Fibroblast of lung (primary cell): ENCODE results near the gene IFI16. TPM values are rescaled to one million over a fixed set of nuclear protein-coding genes. Genes with fewer than 3 reads are reported as not detected.

Experiments
- DNase-seq, 2 donors: peaks; one replicate each; pipeline versions ENCODE4 v3.0.0 to v3.0.0-alpha.2; 2010; ENCODE audit warnings: low read depth in 2 of 2
- H2AFZ ChIP-seq: 2 replicates; pipeline ENCODE4 v1.5.1; 2012; ENCODE audit warnings: low read length, control low read depth, inconsistent platforms
- H3K27ac ChIP-seq: 2 replicates; pipeline ENCODE4 v1.5.1; 2011; ENCODE audit warnings: low read length, control low read depth; ENCODE audit not compliant: insufficient read depth
- H3K27me3 ChIP-seq: 2 replicates; pipeline ENCODE4 v1.5.1; 2011; ENCODE audit warnings: mild to moderate bottlenecking, low read length; ENCODE audit not compliant: control insufficient read depth, insufficient read depth
- H3K36me3 ChIP-seq: 2 replicates; pipeline ENCODE4 v1.5.1; 2011; ENCODE audit warnings: low read length; ENCODE audit not compliant: control insufficient read depth, insufficient read depth
- H3K4me1 ChIP-seq: 2 replicates; pipeline ENCODE4 v1.5.1; 2011; ENCODE audit warnings: low read length; ENCODE audit not compliant: control insufficient read depth, insufficient read depth; ENCODE audit errors: extremely low read depth
- H3K4me2 ChIP-seq: 2 replicates; pipeline ENCODE4 v1.5.1; 2011; ENCODE audit warnings: low read length, control low read depth; ENCODE audit not compliant: insufficient read depth; ENCODE audit errors: extremely low read depth
- H3K4me3 ChIP-seq, 4 experiments: fragments of 200-600 bp in 1 of 4; sonication (generic) in 1 of 4; replicated peaks in 1 of 4; 2 replicates each; pipeline ENCODE4 v1.5.1; 2011 to 2016; ENCODE audit warnings: low read length in 4 of 4, low read depth in 3 of 4, mild to moderate bottlenecking in 3 of 4, control low read depth in 2 of 4, inconsistent platforms in 1 of 4, mixed read lengths in 1 of 4; ENCODE audit not compliant: insufficient read depth in 1 of 4; ENCODE audit errors: control extremely low read depth in 1 of 4
- H3K79me2 ChIP-seq: 2 replicates; pipeline ENCODE4 v1.5.1; 2012; ENCODE audit warnings: mild to moderate bottlenecking, low read length, inconsistent platforms; ENCODE audit not compliant: control insufficient read depth, insufficient read depth
- H3K9ac ChIP-seq: 2 replicates; pipeline ENCODE4 v1.5.1; 2011; ENCODE audit warnings: mild to moderate bottlenecking, low read length, control low read depth; ENCODE audit not compliant: insufficient read depth
- H3K9me3 ChIP-seq: 2 replicates; pipeline ENCODE4 v1.5.1; 2012; ENCODE audit warnings: low read depth, low read length; ENCODE audit not compliant: control insufficient read depth, insufficient read depth
- H4K20me1 ChIP-seq: 2 replicates; pipeline ENCODE4 v1.5.1; 2011; ENCODE audit warnings: low read length; ENCODE audit not compliant: control insufficient read depth, insufficient read depth; ENCODE audit errors: extremely low read depth
- CTCF ChIP-seq, 2 donors: IDR thresholded peaks in 1 of 2; conservative IDR thresholded peaks in 1 of 2; 1 replicate in 1 of 2; 2 replicates in 1 of 2; pipeline ENCODE4 v1.5.1; 2011 to 2012; ENCODE audit warnings: low read length in 2 of 2, control low read depth in 1 of 2, inconsistent platforms in 1 of 2, low read depth in 1 of 2, mild to moderate bottlenecking in 1 of 2
- EZH2 ChIP-seq: IDR thresholded peaks from 2 replicates; pipeline ENCODE4 v1.5.1; 2012; ENCODE audit warnings: low read length, control low read depth, mild to moderate bottlenecking; ENCODE audit errors: missing control alignments
- polyA plus RNA-seq, 2 donors: library from polyadenylated mRNA; depleted of rRNA in 1 of 2; stranded (reverse) in 1 of 2; unstranded in 1 of 2; fragments of >200 nt; gene quantifications; 2 replicates each; pipeline ENCODE4 v1.2.1, GENCODE V29; 2011 to 2012; ENCODE audit warnings: missing spikeins in 1 of 2
- total RNA-seq: library from RNA; depleted of rRNA; stranded (reverse); fragments of >200 nt; gene quantifications from 2 replicates; pipeline ENCODE4 v1.2.1, GENCODE V29; 2014

Gene IFI16
- total and polyA plus RNA-seq, 2 donors (not counting 1 experiment from before 2014, with no cell fraction given): 141 to 223 TPM

- no peak overlapping the region for H2AFZ ChIP-seq
- H3K36me3 ChIP-seq: no peaks in the 10 kb centered on the region
- no peaks in the 10 kb centered on the region for H3K9me3 ChIP-seq
- no peak overlapping the region for H3K27ac ChIP-seq
- no peak overlapping the region for H3K4me3 ChIP-seq
- no peak for TF ChIP-seq EZH2
- no peak for TF ChIP-seq CTCF (conservative IDR thresholded peaks at IDR 0.05 in 1 of 2, IDR thresholded peaks at IDR 0.05 in 1 of 2; ENCODE audit: low read depth in 1 of 2, low read length in 2 of 2)
- H3K4me1 ChIP-seq: peaks cover 2% of the 10 kb centered on the region
- no peaks in the 10 kb centered on the region for H3K79me2 ChIP-seq
- no peaks in the 10 kb centered on the region for H4K20me1 ChIP-seq
- H3K4me2 ChIP-seq: no peak overlapping the region
- no peaks in the 10 kb centered on the region for H3K27me3 ChIP-seq
- no peak overlapping the region for H3K9ac ChIP-seq
- no peak for DNase-seq
These were observed 75.2 kb downstream of the IFI16 start for GRCh38 chr1:159084867-159085266.

- H3K27me3 ChIP-seq: no peaks in the 10 kb centered on the region
- peak; percentile 68 to 87 for DNase-seq
- H4K20me1 ChIP-seq: no peaks in the 10 kb centered on the region
- H3K9ac ChIP-seq: no peak overlapping the region
- no peak overlapping the region for H3K4me3 ChIP-seq
- no peaks in the 10 kb centered on the region for H3K9me3 ChIP-seq
- H3K79me2 ChIP-seq: no peaks in the 10 kb centered on the region
- H3K4me1 ChIP-seq: peaks cover 16% of the 10 kb centered on the region
- H2AFZ ChIP-seq: no peak overlapping the region
- TF ChIP-seq EZH2 (no peak), CTCF (conservative IDR thresholded peaks at IDR 0.05 in 1 of 2, IDR thresholded peaks at IDR 0.05 in 1 of 2; ENCODE audit: low read depth in 1 of 2, low read length in 2 of 2) (no peak)
- H3K27ac ChIP-seq: no peak overlapping the region
- H3K36me3 ChIP-seq: no peaks in the 10 kb centered on the region
- no peak overlapping the region for H3K4me2 ChIP-seq
These were observed 78.3 kb downstream of the IFI16 start for GRCh38 chr1:159088050-159088449.

- Histone ChIP-seq H3K4me2 (no peak overlapping the region), H3K4me1 (peaks cover 16% of the 10 kb centered on the region)
These were observed 79.0 kb downstream of the IFI16 start for GRCh38 chr1:159088546-159089183.

More at GRCh38 chr1:159088546-159089183, 79.0 kb downstream of the IFI16 start:
- Histone ChIP-seq H3K9ac (no peak overlapping the region), H3K27ac (no peak overlapping the region), H2AFZ (no peak overlapping the region), H3K27me3 (no peaks in the 10 kb centered on the region), H3K79me2 (no peaks in the 10 kb centered on the region), H3K36me3 (no peaks in the 10 kb centered on the region), H3K9me3 (no peaks in the 10 kb centered on the region), H4K20me1 (no peaks in the 10 kb centered on the region), H3K4me3 (no peak overlapping the region)
- DNase-seq: peak in 1 of 2 donors; percentile 14
- TF ChIP-seq CTCF (conservative IDR thresholded peaks at IDR 0.05 in 1 of 2, IDR thresholded peaks at IDR 0.05 in 1 of 2; ENCODE audit: low read depth in 1 of 2, low read length in 2 of 2): no peak
